ENCODE results near the gene FGD4.

FGD4 gene

GRCh38 chr12:32382226-32382625 is 17.1 kb upstream of the FGD4 start:
- no peak for ATAC-seq
- TF ChIP-seq ZC3H10 (CRISPR knock-in tag; IDR thresholded peaks at IDR 0.05), result no peak
- TF ChIP-seq BACH2 (CRISPR knock-in tag; IDR thresholded peaks at IDR 0.05; ENCODE audit: borderline replicate concordance), result no peak

DNA sequence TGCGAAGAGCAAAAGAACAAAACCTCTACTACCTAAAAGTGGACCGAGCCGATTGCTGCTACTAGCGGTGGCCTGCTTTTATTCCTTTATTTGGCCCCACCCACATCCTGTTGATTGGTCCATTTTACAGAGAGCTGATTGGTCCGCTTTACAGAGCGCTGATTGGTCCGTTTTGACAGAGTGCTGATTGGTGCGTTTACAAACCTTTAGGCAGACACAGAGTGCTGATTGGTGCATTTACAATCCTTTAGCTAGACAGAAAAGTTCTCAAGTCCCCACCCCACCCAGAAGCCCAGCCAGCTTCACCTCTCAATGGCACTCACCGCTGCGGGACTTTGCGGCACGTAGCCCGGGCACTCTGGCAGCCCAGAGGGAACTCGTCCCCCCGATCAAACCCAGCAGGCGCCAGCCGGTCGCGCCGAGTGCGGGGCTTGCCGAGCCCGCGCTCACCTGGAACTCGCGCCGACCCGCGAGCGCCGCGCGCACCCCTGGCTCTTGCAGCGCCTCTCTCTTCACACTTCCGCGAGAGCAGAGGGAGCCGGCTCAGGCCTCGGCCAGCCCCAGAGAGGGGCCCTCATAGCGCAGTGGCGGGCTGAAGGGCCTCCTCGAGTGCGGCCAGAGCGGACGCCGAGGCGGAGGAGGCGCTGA is 8.7 kb upstream of the FGD4 start:
- no peak; the same call in 2 of the 3 replicates for ATAC-seq
- no peak for TF ChIP-seq ZFP30 (CRISPR knock-in tag; IDR thresholded peaks at IDR 0.05)
- TF ChIP-seq ESRRG (CRISPR knock-in tag; IDR thresholded peaks at IDR 0.05), result no peak
- no peak for TF ChIP-seq TOX (CRISPR knock-in tag; IDR thresholded peaks at IDR 0.05; ENCODE audit: borderline replicate concordance)
- no peak for TF ChIP-seq SNAI2 (CRISPR knock-in tag; IDR thresholded peaks at IDR 0.05)
- no peak for TF ChIP-seq PATZ1 (CRISPR knock-in tag; IDR thresholded peaks at IDR 0.05; ENCODE audit: borderline replicate concordance)
- TF ChIP-seq BACH2 (CRISPR knock-in tag; IDR thresholded peaks at IDR 0.05; ENCODE audit: borderline replicate concordance), result no peak
- no peak for TF ChIP-seq OSR1 (CRISPR knock-in tag; IDR thresholded peaks at IDR 0.05)
- TF ChIP-seq ZFP3 (CRISPR knock-in tag; IDR thresholded peaks at IDR 0.05), result no peak
- TF ChIP-seq RARB (CRISPR knock-in tag; IDR thresholded peaks at IDR 0.05), result no peak
- no peak for TF ChIP-seq TCF4 (CRISPR knock-in tag; IDR thresholded peaks at IDR 0.05; ENCODE audit: borderline replicate concordance)
- no peak for TF ChIP-seq CSRNP3 (CRISPR knock-in tag; IDR thresholded peaks at IDR 0.05)
- no peak for TF ChIP-seq PPARA (CRISPR knock-in tag; IDR thresholded peaks at IDR 0.05; ENCODE audit: borderline replicate concordance)

DNA sequence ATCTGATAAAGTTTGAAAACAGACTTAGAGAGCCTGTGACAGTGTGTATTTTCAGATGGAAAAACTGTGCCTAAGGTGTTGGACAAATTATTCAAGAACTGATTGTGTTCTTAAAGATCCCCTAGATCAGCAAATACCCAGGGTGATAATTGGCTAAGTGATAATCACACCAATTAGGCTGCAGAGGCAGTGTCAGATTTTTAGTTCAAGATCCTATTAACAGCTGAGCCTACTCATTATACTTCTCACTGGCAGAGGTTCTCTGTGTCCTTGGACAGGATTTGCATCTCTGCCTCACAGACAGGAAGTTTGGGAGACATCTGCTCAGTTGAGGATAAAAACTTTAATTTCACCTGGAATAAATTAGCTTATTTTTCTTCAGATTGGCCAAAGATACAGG is 4.3 kb upstream of the FGD4 start:
- TF ChIP-seq ZNF70 (CRISPR knock-in tag; IDR thresholded peaks at IDR 0.05) (no peak), ARNTL (CRISPR knock-in tag; IDR thresholded peaks at IDR 0.05; ENCODE audit: borderline replicate concordance, low read depth) (no peak), ZNF8 (CRISPR knock-in tag; IDR thresholded peaks at IDR 0.05) (no peak), TOX (CRISPR knock-in tag; IDR thresholded peaks at IDR 0.05; ENCODE audit: borderline replicate concordance) (no peak), ZNF565 (CRISPR knock-in tag; conservative IDR thresholded peaks at IDR 0.05; ENCODE audit: low read depth) (no peak), TCF4 (CRISPR knock-in tag; IDR thresholded peaks at IDR 0.05; ENCODE audit: borderline replicate concordance) (no peak), BACH2 (CRISPR knock-in tag; IDR thresholded peaks at IDR 0.05; ENCODE audit: borderline replicate concordance) (no peak), POU6F1 (CRISPR knock-in tag; IDR thresholded peaks at IDR 0.05; ENCODE audit: borderline replicate concordance, low read depth) (no peak), ESRRG (CRISPR knock-in tag; IDR thresholded peaks at IDR 0.05) (no peak), GLIS3 (CRISPR knock-in tag; IDR thresholded peaks at IDR 0.05) (no peak), RARB (CRISPR knock-in tag; IDR thresholded peaks at IDR 0.05) (no peak), PPARA (CRISPR knock-in tag; IDR thresholded peaks at IDR 0.05; ENCODE audit: borderline replicate concordance) (no peak), CSRNP3 (CRISPR knock-in tag; IDR thresholded peaks at IDR 0.05) (no peak), OSR1 (CRISPR knock-in tag; IDR thresholded peaks at IDR 0.05) (no peak)
- ATAC-seq, result no peak

DNA sequence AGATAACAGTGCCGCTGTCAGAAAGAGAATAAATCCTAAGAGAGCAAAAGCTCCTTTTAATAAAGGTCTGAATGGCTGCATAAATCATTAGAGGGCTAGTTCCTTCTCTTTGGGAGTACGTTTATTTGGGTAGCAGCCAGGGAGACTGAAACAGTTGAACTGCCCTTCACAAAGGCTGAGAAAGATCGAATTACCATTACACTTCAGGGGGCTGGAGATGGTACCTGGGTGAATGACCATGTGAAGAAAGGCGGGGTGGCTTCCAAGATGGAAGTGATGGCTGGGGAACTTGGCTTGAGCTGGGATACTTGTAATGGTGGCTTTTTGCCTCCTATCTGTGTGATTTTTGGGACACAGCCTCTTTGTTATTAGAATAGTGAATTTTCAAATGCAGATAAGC is 1.7 kb upstream of the FGD4 start:
- ATAC-seq, result no peak
- no peak for TF ChIP-seq PPARA (CRISPR knock-in tag; IDR thresholded peaks at IDR 0.05; ENCODE audit: borderline replicate concordance)
- TF ChIP-seq ZC3H10 (CRISPR knock-in tag; IDR thresholded peaks at IDR 0.05), result no peak
- no peak for TF ChIP-seq ARNTL (CRISPR knock-in tag; IDR thresholded peaks at IDR 0.05; ENCODE audit: borderline replicate concordance, low read depth)
- no peak for TF ChIP-seq ZNF8 (CRISPR knock-in tag; IDR thresholded peaks at IDR 0.05)
- TF ChIP-seq ZFP30 (CRISPR knock-in tag; IDR thresholded peaks at IDR 0.05), result no peak
- no peak for TF ChIP-seq BACH2 (CRISPR knock-in tag; IDR thresholded peaks at IDR 0.05; ENCODE audit: borderline replicate concordance)
- no peak for TF ChIP-seq POU6F1 (CRISPR knock-in tag; IDR thresholded peaks at IDR 0.05; ENCODE audit: borderline replicate concordance, low read depth)
- TF ChIP-seq SNAI2 (CRISPR knock-in tag; IDR thresholded peaks at IDR 0.05), result no peak
- TF ChIP-seq CSRNP3 (CRISPR knock-in tag; IDR thresholded peaks at IDR 0.05), result no peak
- no peak for TF ChIP-seq CSDC2 (CRISPR knock-in tag; IDR thresholded peaks at IDR 0.05)
- TF ChIP-seq PATZ1 (CRISPR knock-in tag; IDR thresholded peaks at IDR 0.05; ENCODE audit: borderline replicate concordance), result no peak

All from SK-N-SH treated with all-trans-retinoic acid at 6 μM for 48 hours (cell line).